ENCODE data around the gene CARD9. TPM values are rescaled to one million over a fixed set of nuclear protein-coding genes. Genes with fewer than 3 reads are reported as not detected.
"Not testable (repeated sequence)": the region's sequence is repeated elsewhere in the genome, so short reads cannot be mapped to it uniquely, and the experiment has no call there.

CARD9 gene
- 1 to 10 TPM; 1.3 to 1.7 TPM for total RNA-seq

DNA sequence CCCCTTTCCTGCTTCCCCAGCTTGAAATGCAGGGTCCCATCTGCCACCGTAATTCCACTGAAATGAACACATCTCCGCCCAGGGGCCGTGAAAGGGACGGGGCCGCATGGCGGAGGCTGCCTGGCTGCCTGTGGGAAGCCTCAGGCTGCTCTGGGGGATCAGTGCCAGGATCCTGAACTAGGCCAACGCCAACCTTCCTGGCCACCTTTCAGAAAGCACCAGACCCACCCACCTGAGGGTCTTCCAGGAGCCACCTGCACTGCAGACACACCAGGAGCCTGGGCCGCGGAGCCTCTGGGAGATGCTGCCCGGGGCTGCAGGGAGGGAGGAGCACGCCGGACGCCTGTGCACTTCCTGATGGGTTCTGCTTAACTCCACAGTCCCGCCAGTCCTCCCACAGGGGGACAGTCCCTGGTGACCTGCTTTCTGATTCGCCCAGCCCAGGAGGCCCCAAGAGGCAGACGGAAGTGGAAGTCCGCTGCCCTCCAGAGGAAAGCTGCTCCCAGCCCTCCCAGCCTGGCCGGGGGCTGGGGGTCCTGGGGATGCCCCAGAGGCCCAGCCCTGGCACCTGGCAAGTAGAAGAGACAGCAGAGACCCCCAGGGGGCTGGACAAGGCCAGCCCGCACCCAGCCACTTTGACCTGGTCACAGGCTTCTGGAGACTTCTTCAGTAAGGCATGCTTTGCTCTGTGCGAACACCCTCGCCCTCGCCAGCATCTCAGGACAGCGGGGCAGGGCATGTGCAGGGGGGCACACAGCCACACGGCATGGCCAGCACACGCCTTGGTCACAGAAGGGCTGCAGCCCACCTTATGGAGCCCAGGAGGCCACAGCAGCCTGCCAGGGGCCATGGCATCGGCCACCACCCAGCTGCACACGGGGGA lies at the start of gene CARD9:
Gene CARD9 (minus strand): TSS at position 370 of the 883 bp plus-strand sequence. CDS start 1,591 bp downstream, outside the sequence.
- peak in 1 of 2 donors; percentile 71 for ATAC-seq

GRCh38 chr9:136422876-136423275 lies 49.4 kb upstream of the CARD9 start:
- H3K9me3 Mint-ChIP-seq: no peaks in the 10 kb centered on the region

More for the DNA sequence above, at the start of gene CARD9:
- Mint-ChIP-seq H3K27ac (no peak within 1 kb of the TSS), H3K36me3 (no peaks in the 10 kb centered on the region), H3K9me3 (no peaks in the 10 kb centered on the region)
- DNase-seq (ENCODE audit: low spot score in 2 of 2): no peak

DNA sequence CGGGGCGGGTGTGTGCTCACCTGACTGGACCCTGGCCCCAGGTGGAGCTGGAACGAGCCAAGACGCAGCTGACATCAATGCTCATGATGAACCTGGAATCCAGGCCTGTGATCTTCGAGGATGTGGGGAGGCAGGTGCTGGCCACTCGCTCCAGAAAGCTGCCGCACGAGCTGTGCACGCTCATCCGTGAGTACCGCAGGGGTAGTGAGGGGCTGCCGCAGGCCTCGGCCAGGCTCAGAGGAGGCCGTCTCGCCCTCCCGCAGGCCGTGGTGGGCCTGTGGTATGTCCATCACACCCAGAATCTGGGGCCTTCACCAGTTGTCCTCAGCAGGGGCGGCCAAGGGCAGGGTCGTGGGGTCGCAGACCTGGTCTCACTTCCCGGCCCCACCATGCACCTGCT lies 48.3 kb upstream of the CARD9 start:
- H3K27ac Mint-ChIP-seq: no peak overlapping the region
- H3K9me3 Mint-ChIP-seq: no peaks in the 10 kb centered on the region
- H3K36me3 Mint-ChIP-seq: peaks cover 13 to 14% of the 10 kb centered on the region in 2 donors
- no peak for DNase-seq (ENCODE audit: low spot score in 2 of 2)
- ATAC-seq: no peak

More at GRCh38 chr9:136422876-136423275, 49.4 kb upstream of the CARD9 start:
- Mint-ChIP-seq H3K27ac (no peak overlapping the region), H3K36me3 (peaks cover 10% of the 10 kb centered on the region in 2 donors)
- DNase-seq (ENCODE audit: low spot score in 2 of 2) (no peak), ATAC-seq (no peak)

- H3K9me3 Mint-ChIP-seq: no peaks in the 10 kb centered on the region
- H3K36me3 Mint-ChIP-seq: peaks cover 18 to 20% of the 10 kb centered on the region in 2 donors
- ATAC-seq (no peak), DNase-seq (ENCODE audit: low spot score in 2 of 2) (no peak)
- H3K27ac Mint-ChIP-seq: no peak overlapping the region
These were observed 45.6 kb upstream of the CARD9 start for GRCh38 chr9:136419092-136419420.

DNA sequence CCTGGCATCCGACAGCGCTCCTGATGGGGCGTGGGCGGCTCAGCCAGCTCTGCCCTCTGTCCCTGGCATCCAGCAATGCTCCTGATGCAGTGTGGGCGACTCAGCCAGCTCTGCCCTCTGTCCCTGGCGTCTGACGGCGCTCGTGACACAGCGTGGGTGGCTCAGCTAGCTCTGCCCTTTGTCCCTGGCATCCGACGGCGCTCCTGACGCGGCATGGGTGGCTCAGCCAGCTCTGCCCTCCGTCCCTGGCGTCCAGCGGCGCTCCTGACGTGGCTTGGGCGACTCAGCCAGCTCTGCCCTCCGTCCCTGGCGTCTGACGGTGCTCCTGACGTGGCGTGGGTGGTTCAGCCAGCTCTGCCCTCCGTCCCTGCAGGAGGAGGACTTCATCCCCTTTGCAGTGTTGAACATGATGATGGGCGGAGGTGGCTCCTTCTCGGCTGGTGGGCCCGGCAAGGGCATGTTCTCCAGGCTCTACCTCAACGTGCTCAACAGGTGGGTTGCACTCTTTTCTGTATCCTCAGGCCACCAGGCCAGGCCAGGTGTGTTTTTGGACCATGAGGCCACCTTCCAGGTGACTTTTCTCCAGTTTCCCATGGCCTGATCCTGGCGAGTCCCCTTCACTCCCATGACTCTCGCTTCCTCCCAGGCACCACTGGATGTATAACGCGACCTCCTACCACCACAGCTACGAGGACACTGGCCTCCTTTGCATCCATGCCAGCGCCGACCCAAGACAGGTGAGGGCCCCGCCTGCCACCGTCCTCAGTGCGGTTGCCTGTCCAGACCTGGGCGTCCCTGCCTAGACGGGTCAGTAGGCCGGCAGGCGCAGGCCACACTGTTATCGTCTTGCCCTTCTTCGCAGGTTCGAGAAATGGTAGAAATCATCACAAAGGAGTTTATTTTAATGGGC lies 45.0 kb upstream of the CARD9 start:
- DNase-seq (ENCODE audit: low spot score in 2 of 2) (no peak), ATAC-seq (no peak)
- Mint-ChIP-seq H3K36me3 (peaks cover 18 to 20% of the 10 kb centered on the region in 2 donors), H3K9me3 (no peaks in the 10 kb centered on the region), H3K27ac (peak overlapping the region in 1 of 2 donors; percentile 65)

- Mint-ChIP-seq H3K36me3 (peaks cover 16 to 19% of the 10 kb centered on the region in 2 donors), H3K9me3 (no peaks in the 10 kb centered on the region), H3K27ac (no peak overlapping the region)
- DNase-seq (ENCODE audit: low spot score in 2 of 2) (no peak), ATAC-seq (no peak)
These were observed 43.4 kb upstream of the CARD9 start for GRCh38 chr9:136416914-136417313.

DNA sequence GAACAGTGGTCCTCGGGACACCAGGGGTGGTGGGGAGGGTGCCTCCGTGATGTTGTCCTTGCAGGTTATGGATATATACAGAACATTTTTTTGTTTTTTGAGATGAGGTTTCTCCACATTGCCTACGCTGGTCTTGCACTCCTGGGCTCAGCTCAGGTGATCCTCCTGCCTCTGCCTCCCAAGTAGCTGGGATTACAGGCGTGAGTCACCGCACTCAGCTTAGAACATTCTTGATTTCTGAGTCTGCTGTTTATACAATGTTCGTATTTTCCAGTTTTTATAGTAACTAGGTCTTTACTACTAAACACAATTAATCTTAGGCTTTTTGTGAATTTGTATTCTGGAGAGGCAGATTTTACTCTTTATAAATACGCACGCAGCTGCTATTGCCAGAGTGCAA lies 43.0 kb upstream of the CARD9 start:
- H3K27ac Mint-ChIP-seq: no peak overlapping the region
- H3K36me3 Mint-ChIP-seq: peaks cover 19 to 21% of the 10 kb centered on the region in 2 donors
- no peaks in the 10 kb centered on the region for H3K9me3 Mint-ChIP-seq
- no peak for DNase-seq (ENCODE audit: low spot score in 2 of 2)
- ATAC-seq: no peak

DNA sequence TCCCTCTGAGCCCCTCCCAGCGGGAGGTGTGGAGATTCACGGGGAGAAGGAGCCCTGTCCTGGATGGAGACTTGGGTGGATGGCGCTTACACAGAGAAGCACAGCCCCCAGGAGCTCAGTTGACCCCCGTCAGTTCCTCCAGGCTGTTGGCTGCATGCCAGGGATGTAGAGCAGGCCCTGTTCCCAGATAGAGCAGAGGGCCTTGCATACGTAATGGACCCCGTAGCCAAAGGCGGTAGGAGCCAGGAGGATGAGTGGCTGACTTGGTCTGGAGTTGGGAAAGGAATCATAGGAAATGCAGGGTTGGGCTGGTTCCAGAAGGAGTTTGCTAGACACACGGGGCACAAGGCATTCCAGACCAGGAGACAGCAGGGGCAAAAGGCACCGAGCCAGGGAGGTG lies 39.5 kb upstream of the CARD9 start:
- Mint-ChIP-seq H3K9me3 (no peaks in the 10 kb centered on the region), H3K27ac (peak overlapping the region in 1 of 2 donors; percentile 83), H3K36me3 (peaks cover 40 to 44% of the 10 kb centered on the region in 2 donors)
- DNase-seq (ENCODE audit: low spot score in 2 of 2) (no peak), ATAC-seq (no peak)

DNA sequence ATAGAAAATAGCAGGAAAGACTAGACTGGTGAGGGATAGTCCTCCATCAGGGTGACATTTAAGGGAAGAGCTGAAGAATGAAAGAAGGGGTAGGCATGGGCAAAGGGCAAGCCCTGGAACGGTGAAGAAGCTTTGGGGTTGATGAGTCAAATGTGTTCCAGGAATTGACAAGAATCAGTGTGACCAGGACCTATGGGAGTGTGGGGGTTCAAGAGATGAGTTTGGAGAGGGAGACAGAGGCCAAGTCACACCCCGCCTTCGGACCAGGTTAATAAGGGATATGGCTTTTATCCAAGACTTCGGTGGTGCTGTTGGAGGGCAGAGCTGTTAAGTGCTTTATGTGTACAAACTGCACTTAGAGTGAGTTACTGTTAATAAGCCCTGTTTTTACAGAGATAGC lies 37.9 kb upstream of the CARD9 start:
- Mint-ChIP-seq H3K9me3 (no peaks in the 10 kb centered on the region), H3K27ac (peak overlapping the region; percentile 96 to 98), H3K36me3 (peaks cover 43 to 50% of the 10 kb centered on the region in 2 donors)
- ATAC-seq (peak in 1 of 2 donors; percentile 42), DNase-seq (ENCODE audit: low spot score in 2 of 2) (no peak)

DNA sequence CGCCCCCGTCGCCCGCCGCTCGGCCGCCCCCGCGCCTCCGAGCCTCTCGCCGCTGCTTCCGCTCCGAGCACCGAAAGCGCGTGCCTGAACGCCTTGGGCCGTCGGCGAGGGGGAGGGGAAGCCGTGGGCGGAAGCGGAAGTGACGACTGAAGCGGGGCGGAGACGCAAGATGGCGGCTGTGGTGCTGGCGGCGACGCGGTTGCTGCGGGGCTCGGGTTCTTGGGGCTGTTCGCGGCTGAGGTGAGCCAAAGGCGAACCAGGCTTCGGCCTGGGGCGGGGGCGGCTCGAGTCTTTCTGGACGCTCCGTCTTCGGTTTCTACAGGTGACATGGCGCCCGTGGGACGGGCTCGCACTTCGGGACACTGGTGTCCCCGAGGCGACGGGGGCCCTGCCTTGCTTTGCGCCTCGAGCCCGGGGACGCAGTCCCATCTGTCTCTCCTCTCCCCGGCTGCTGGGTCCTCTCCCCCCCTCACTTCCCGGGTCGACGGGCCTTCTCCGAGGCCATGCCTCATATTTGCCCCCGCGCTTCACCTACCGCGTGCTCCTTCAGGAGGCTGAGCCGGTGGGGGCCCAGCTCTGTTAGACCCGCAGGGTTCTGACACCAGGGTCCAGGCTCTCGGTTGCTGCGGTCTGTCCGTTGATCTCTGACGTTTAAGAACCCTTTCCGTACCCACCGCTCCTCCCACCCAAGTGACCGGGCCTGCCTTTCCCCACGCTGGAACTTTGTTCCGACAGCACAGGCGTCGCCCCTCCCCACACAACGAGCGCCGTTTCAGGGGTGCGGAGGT lies 37.2 kb upstream of the CARD9 start, which contains the start of the genes ENTR1 and PMPCA:
Gene ENTR1 (minus strand): TSS at position 115 of the 788 bp plus-strand sequence. CDS start 217 bp downstream, outside the sequence.
Gene PMPCA (plus strand): TSS at position 159 of the 788 bp plus-strand sequence. CDS start 11 bp downstream, at position 170.
- peak; percentile 81 to 90 for ATAC-seq
- peak; percentile 92 to 98 for DNase-seq (ENCODE audit: low spot score in 2 of 2)
- Mint-ChIP-seq H3K36me3 (peaks cover 40 to 52% of the 10 kb centered on the region in 2 donors), H3K27ac (peak within 1 kb of the TSS; percentile 96 to 98), H3K9me3 (no peaks in the 10 kb centered on the region)

GRCh38 chr9:136409557-136410455 lies 36.3 kb upstream of the CARD9 start:
- peak; percentile 36 to 40 for ATAC-seq
- Mint-ChIP-seq H3K9me3 (no peaks in the 10 kb centered on the region), H3K36me3 (peaks cover 40 to 61% of the 10 kb centered on the region in 2 donors), H3K27ac (peak overlapping the region; percentile 96 to 97)
- peak in 1 of 2 donors; percentile 40 for DNase-seq (ENCODE audit: low spot score in 2 of 2)

GRCh38 chr9:136407911-136408310 lies 34.4 kb upstream of the CARD9 start:
- H3K9me3 Mint-ChIP-seq: no peaks in the 10 kb centered on the region
- peaks cover 40 to 62% of the 10 kb centered on the region in 2 donors for H3K36me3 Mint-ChIP-seq
- peak overlapping the region in 1 of 2 donors; percentile 96 for H3K27ac Mint-ChIP-seq
- no peak for ATAC-seq
- DNase-seq (ENCODE audit: low spot score in 2 of 2): no peak

- not testable (repeated sequence) for DNase-seq (ENCODE audit: low spot score in 2 of 2); H3K9me3 Mint-ChIP-seq; H3K27ac Mint-ChIP-seq; ATAC-seq
- H3K36me3 Mint-ChIP-seq: peaks cover 40 to 65% of the 10 kb centered on the region in 2 donors
These were observed 33.6 kb upstream of the CARD9 start for GRCh38 chr9:136407061-136407460.

DNA sequence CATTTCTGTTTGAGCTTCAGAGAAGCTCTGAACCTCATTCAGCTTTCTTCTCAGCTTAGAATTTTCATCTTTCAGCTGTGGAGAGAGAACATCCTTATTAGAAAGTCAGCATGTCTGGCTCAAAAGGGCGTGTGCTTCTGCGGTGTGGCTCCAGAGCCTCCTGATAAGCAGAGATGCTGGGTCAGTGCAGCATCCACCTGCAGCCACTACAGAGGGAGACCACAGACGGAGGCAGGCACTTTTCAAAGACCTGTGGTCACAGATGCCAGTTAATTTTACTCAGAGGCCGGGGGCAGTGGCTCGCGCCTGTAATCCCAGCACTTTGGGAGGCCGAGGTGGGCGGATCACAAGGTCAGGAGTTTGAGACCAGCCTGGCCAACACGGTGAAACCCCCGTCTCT lies 32.4 kb upstream of the CARD9 start:
- not testable (repeated sequence) for H3K27ac Mint-ChIP-seq; H3K9me3 Mint-ChIP-seq; ATAC-seq; DNase-seq (ENCODE audit: low spot score in 2 of 2)
- peaks cover 31 to 65% of the 10 kb centered on the region in 2 donors for H3K36me3 Mint-ChIP-seq

DNA sequence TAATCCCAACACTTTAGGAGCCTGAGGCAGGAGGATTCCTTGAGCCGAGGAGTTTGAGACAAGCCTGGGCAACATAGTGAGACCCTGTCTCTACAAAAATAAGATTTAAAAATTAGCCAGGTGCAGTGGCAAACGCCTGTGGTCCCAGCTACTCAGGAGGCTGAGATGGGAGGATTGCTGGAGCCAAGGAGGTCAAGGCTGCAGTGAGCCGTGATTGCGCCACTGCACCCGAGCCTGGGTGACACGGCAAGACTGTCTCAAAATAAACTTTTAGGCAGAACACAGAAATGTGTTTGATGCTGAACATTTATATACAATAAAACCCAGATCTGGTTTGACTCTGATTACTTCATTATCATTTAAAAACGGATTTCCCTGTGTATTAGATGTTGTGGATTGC lies 32.0 kb upstream of the CARD9 start:
- peak overlapping the region; percentile 93 to 94 for H3K27ac Mint-ChIP-seq
- H3K9me3 Mint-ChIP-seq: no peaks in the 10 kb centered on the region
- H3K36me3 Mint-ChIP-seq: peaks cover 28 to 61% of the 10 kb centered on the region in 2 donors
- ATAC-seq (no peak), DNase-seq (ENCODE audit: low spot score in 2 of 2) (no peak)

Measured in activated naive CD4-positive, alpha-beta T cell treated with anti-CD3 and anti-CD28 coated beads, Interleukin-2, amount 50 U/mL, for 72 hours (primary cell).